ENCODE measurements around the gene RAI1.
A peak's percentile ranks its signal among the peaks of the same experiment; 100 is the strongest.
"Not testable (repeated sequence)": the region's sequence is repeated elsewhere in the genome, so short reads cannot be mapped to it uniquely, and the experiment has no call there.

RAI1 gene

DNA sequence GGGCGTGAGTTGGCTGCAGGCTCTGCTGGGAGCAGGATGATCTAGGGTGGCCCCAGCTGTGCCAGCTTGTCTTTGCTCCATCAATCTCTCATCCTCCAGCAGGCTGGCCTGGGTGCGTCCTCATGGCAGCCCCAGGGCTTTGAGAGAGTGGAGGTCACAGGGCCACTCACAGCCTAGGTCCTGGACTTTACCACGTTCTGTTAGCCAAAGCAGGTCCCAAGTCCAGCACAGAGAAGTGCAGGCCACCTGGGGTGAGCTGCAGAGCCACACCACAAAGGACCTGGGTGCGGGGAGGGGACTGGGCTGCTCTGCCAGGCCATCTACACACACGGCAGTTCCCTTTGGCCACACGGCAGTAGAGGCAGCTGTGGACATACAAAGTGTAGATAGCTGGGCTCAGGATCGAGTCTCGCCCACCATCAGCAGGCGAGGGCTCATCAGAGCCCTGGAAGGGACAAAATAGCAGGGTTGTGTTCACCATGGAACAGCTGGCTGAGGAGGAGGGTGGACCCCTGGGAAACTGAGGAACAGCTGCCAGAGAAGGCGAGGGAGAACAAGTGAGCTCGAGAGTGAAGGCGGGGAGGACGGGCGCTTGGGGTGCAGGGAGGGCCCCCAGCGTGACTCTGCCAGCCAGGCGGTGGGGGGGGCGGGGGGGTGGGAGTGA lies 125.5 kb downstream of the RAI1 start:
- DNase-seq = no peak

DNA sequence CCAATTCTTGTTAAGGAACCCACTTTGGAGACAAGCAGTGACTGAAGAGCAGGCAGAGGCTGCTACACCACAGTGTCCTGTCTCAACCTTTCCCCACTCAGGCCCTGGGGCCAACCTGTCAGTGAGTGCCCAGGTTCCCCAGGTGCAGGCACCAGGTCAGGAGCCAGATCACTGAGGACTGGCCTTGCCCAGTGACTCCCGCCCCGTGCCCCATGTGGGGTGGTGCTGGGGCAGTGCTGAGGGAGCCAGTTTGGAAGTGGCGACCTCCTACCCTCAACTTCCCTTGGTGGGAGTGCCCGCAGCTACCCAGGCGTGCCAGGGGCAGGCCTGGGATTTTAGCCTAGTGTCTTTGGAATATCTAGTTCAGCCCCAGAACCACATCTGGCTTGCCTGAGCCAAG lies 126.2 kb downstream of the RAI1 start:
- no peak for DNase-seq

DNA sequence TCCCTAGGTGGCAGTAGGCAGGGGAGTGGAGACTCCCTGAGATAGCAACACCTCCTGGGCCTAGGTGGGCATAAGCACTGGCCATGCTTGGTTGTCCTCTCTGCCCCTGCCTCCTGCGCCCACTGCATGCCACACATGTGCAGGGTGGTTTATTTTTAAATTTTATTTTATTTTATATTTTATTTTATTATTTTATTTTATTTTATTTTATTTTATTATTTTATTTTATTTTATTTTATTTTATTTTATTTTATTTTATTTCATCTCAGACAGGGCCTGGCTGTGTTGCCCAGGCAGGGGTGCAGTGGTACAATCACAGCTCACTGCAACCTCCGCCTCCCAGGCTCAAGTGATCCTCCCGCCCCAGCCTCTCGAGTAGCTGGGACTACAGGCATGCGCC lies 126.9 kb downstream of the RAI1 start:
- DNase-seq = not testable (repeated sequence)

DNA sequence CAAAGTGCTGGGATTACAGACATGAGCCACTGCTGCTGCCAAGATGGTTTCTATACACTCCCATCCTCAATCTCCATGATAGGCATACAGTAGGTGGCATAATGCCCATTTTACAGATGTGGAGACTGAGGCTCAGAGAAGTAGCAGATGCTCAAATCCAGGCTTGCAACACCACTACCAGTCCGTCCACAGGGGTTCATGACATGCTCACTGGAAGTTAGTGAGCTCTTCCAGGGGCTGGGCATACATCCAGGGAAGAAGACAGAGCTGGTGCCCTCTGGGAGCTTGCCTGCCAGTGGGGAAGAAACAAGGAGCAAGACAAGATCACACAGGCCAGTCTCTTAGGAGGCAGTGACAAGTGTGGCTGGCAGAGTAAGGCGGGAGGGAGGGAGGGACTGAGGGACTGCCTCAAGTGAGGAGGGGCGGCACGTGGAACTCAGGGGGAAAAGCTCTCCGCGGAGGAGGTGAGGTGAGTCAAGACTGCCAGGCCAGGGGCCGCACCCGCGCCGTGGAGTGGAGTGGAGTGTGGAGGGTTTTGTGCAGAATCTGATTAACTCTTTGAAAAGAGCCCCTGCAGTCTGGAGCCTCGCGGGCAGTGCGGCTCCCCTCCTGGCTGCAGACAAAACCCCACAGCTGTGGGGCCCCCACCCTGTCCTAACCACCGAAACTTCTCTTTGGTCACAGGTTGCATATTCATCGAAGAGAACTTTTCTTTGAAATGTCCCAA lies 127.6 kb downstream of the RAI1 start:
- DNase-seq = no peak

DNA sequence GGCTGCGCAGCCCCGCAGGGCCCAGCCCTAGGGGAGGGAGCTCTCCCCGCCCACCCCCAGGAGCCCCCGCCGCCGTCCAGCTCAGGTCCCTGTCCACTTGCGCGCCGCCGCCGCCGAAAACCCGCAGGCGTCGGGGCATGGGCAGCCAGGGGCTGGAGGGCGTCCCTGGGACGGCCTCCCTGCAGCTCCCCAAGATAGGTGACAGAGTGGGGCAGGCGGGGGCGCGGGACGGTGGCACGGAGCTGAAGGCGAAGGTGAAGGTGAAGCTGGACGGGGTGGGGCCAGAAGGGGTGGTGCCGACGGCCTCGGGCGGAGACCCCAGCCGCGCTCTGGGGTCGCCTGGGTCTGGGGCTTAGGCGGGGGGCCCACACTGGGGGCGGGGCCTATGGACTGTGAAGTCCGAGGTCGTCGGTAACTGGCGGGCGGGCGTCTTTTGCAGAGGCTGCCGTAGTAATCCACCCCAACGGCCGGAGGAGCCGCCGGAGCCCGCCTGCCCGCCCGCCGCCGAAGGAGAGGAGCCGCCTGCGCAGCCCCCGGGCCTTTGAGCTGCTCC lies 128.3 kb downstream of the RAI1 start:
- no peak for DNase-seq

DNA sequence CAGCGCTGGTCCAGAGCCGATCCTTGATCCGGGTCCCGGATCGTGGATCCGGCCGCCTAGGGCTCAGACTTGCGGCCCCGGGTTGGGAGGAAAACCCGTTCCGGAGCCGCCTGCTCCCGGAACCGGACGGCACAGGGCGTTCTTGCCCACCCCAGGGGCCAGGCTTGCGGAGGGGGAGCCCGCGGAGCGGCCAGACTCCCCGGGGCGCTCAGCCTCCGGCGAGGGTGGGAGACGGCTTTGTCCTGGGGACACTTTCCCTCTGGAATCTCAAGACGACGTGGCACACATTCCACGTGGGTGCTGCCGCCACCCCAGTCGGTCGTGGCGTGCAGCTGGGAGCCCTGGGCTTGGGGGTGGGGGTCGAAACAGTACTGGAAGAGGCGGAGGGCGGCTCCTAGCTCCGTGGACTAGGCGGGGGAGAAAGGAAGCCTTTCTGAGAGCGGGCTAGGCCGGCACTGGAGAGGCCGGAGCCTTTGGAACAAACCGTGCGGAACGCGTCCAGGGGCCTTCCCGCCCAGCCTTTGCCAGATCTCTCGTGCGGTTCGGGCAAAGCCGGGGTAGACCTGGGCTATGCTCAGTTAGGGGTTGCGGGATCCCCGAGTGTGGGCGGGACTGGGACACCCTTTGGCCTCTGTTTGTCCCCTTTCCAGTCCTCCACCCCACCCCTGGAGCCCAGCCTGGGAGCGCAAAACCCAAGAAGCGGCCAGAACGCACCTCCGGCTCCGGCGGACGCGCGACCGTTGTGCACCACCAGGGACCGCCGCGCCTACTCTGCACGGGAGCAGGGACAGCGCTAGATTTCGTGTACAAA lies 129.0 kb downstream of the RAI1 start:
- DNase-seq = no peak

DNA sequence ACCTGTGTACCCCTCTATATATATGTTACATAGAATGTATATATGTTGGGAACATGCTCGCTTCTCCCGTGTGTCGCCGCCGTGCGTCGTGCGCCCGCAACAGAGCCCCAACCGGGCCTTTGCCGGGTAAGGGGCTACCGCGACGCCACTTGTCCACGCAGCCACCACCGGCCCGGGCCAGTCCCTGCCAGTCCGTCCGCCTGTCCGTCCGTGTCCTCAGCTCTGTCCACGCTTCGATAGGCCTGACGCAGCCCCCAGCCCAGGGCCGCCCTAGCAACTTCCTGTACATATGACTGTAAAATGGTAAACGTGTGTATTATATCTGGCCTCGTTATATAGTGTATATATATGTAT lies 129.6 kb downstream of the RAI1 start:
- DNase-seq = no peak

DNA sequence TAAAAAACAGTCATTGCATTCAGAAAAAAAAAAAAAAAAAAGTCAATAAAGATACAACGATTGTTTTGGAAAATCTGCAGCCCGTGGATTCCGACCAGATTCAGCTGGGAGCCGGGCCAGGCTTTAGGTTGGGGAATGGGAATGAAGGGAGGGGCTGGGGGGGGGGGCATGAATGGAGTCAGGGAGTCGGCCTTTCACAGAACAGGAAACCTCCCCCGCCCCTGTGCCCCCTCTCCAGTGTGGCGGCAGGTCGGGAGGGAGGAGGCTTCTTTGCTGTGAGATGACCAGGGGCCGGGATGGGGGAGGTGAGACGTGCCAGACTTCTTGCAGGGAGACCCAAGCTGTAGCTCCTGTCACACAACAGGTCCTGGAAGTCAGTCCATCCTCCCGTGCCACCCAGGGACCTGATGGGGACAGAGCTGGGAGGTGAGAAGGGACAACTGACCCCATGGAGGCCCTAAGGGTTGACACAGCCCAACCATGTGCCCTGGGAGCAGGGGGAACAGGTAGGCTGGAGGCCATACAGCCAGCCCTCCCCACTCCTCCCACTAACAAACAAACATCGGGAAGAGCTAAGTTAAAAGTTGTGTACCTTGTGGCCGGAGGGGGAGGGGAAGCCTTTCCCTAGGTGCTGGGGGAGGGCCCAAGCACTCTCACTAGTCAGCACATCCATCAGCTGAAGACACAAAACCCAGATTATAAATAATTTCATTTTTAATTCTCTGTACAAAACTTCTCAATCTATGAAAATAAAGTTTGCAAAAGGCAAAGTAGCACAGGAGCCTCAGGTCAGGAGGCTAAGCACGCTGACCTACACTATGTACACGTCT lies 130.3 kb downstream of the RAI1 start:
- DNase-seq = no peak

DNA sequence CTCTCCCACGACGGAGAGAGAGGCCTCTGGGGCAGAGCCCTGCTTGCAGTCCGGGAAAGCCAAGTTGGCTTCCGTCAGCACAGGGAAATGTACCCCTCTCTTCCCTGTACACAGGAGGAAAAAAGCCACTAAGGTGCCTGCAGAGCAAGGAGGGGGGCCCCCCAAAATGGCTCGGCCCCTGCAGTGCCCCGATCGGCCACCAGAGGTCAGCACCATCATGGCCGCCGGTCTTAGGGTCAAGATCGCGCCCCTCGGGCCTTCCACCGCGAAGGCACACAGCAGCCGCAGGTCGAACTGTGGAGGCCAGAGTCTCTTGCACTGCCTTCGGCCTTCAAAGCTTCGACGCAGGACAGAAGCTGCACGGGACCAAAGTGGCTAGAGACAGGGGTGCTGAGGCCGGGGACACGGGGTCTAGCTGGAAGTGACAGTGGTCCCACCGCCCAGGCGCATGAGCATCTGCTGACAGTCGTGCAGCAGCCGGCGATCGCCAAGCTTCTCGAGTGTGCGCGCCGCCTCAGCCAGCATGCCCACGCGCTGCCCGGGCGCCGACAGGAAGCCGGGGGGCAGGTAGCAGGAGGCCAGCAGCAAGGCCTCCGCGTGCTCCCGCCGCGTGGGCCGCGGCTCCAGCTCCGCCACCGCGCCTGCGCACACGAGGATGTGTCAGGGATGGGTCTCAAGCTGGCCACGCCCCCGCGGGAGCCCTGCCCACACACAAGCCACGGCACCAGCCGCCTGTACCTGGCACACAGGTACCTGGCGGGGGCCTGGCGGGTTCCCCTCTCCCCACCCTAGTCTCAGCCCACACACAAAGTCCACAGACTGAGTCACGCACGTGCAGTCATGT lies 131.2 kb downstream of the RAI1 start:
- DNase-seq = peak; percentile 52

DNA sequence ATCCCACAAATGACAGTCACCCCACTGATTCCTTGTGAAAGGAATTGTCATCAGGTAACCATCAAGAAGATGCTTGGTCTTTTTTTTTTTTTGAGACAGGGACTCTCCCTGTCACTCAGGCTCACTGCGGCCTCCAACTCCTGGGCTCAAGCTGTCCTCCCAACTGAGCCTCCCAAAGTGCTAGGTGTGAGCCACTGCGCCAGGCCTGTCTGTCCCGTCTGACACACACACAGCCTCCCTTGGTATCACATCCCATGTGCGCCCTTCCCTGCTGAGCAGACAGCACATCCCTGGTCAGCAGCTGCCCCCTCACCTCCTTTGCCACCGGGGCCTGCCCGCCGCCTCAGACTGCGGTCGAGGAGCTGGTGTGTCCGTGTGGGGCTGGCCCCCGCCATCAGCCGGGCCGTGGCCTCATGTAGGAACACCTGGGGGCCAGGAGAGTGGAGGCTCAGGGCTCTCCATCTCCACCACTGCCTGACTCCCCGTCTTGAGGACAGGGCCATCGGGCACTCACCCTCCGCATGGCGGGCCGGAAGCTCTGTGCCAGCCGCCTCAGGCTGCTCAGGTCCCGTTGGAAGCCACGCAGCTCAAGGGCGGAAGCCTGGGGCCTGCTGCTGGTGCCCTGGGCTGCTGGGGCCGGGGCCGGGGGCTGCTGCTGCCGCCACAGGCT lies 131.9 kb downstream of the RAI1 start:
- no peak for DNase-seq

DNA sequence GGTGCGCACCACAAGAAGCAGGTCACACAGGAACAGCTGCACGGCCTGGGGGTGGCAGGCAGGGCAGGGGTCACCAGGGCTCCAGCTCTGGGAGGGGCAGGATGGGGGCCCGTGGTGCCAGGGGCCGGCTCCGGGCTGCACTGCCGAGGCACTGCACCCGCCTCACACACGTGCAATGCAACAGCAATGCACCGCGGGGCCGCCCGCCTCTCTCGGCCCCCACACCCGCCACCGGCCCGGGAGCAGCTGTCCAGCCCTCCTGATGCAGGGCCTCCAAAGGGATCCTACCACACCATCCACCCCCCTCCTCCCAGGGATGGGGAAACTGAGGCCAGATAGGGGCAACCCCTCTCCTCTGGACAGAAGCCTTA lies 132.5 kb downstream of the RAI1 start:
- DNase-seq = no peak

DNA sequence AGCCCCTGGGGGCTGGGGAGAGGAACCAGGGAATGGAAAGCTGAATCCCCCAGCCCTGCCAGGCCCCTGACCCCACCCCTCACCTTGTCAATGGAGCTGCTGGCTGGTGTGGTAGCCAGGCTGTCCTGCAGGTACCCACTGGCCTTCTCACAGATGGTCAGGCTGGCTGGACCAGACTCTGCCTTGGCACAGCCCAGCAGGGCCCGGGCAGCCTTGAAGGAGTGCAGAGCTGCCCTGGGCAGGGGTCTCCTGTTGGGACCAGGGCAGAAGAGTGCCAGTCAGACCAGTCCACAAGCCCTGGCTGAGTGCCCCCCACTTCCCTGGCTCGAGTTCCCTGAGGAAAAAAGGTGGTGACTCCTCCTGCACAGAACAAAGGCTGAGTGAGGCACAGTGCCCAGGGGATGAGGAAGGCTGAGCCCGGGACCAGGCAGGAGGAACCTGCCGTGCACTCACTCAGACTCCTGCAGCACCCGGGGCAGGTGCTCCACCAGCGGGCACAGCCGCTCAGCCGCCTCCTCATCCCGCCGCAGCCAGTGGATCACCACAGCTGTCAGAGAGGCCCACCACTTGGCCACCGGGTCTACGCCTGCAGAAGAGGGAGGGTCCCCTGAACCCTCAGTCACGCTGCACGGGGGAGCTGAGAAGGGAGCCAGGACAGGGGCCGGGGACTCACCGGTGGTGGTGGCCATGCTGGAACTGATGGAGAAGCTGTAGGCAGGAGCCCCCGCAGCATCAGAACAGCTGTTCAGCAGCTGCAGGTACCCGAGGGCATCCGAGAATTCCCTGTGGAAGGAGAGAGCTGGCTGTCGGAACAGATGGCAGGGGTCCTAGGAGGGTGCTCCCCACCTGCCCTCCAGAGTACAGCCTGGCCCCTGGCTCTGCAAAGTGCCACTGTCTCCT lies 133.2 kb downstream of the RAI1 start:
- no peak for DNase-seq

DNA sequence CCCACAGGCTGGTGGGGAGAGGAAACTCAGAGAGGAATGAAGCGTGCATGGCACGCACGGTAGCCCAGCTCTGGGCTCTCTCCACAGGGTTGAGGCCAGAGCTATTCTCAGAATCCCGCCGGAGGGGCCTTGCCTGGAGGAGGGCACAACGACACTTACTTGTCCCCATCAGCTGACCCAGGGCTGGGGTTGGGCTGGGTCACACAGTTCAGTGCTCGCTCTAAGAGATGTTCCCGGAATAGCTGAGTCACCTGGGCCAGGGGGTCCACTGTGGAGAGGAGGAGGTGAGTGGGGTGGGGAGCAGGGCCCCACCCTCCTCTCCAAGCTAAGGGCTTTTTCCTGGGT lies 133.8 kb downstream of the RAI1 start:
- no peak for DNase-seq

DNA sequence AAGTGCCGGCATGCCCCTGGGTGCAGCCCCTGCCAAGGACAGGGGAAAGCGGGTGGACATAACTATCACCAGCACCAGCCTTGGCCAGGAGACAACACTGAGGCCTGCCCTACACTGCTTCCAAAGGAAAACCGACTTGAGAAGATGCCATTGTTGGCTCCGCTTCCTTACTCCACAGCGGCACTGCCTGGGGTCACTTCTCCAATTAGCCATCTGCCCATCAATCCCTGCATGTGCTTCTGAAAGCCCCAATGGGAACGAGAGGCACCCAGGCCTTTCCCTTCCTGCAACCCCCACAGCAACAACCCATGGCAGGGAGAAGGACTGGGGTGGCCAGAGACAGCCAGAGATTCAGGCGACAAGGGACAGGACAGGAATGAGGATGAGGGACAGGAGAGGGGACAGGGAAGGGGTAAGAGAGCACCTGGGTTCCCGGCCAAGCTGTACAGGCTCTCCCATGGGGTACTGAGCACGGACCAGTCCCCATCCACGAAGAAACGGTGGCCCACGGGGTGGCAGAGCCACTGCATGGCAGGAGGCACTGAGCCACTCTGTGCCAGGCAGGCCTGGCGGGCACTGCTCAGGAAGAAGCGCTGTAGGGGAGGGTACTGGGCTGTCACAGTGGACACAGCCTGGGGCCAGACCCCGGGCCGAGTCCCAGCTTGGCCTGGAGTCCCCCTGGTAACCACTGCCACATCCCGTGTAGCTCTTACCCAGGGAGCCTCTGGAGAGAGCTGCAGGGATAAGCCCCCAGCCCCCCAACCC lies 134.4 kb downstream of the RAI1 start:
- DNase-seq = no peak

DNA sequence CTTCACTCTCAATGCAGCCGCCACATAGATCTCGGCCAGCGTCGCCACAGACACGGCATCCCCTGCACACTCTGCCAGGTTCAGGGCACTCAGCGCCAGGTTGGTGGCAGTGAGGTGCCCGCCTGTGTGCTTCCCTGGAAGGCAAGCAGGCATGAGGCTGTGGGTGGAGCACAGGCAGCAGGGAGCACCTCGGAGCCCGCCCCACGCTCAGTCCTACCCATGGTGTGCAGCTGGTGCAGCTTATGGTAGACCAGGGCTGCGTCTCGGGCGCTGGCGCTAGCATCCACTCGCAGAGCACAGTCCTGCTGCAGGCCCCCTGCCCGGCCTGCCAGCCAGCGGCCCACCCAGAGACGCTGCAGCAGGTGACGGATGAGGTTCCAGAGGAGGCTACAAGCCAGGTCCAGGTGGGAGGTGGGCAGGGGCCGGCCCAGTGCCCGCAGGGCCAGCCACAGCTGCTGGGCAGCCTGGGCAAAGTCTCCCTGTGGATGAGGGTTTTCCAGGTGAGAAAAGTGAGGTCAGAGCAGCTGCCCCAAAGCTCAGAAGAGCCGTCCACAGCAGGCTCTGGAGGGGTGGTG lies 135.1 kb downstream of the RAI1 start:
- no peak for DNase-seq

DNA sequence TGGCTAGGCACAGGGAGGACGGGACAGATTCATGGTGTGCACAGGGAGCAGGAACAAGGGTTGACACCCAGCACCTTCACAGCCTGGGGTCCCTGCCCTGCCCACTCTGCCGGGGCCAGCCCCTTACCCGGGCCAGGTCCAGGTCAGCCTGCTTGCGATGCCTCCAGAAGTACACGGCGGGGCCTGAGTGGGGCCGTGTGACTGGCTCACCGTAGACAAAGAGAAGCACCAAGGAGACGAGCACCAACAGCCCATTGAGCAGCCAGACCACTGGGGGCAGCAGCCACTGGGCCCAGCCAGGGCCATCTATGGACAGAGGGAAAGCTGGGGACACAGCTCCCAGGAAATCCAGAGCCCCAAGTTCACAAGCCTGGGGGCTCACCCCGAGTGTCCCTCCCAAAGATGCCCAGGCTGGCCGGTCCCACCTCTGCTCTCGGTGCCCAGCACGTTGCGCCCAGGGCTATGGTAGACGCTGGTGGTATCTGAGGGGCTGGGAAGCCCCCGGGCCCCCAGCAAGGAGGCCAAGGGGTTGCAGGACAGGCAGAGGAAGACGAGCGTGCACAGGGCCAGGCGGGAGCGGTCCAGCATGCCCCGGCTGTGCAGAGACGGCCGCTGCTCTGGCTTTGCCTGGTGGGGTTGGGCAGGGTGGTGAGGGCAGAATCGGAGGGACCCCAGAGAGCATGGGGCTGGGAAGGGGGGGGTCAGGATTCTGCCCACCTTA lies 135.7 kb downstream of the RAI1 start:
- no peak for DNase-seq

DNA sequence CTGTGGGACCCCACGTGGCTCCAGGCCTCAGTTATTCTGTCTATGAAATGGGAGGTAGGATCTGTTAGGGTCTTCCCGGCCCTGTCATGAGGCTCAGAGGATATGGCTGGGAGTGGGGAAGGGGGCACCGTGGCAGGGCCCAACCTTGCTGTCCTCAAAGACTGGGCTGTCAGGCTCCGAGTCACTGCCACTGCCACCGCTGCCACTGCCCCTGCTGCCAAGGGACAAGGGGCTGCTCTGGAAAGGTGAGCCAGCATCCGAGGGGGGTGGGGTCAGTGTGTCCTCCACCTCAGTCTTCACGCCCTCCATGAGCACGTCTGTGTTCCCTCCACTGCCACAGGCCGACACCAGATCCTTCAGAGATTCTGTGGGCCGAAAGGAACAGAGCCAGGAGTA lies 136.3 kb downstream of the RAI1 start:
- no peak for DNase-seq

DNA sequence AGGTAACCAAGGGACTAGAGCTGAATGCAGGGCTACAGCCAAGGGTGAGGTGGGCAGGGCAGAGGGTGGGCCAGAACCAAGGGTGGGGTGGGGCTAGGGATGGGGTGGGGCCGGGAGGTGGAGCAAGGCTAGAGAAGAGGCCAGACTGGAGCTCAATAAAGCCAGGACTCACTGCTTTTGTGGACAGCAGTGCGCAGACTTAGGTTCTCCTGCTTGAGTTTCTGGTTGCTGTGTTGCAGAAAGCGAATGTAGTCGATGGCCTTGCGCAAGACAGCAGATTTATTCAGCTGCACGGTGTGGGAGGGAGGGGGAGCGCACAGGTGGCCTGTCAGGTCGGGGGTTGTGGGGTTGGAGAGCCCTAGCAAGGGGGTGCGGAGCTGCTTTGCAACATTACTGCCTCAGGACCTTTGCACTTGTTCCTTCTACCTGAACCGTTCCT lies 136.8 kb downstream of the RAI1 start:
- peak; percentile 38 for DNase-seq
